Right ventricle myocardium superior (tissue), 1 donor: Measurements from ENCODE around the gene PPIL1. TPM values are rescaled to one million over a fixed set of nuclear protein-coding genes. Genes with fewer than 3 reads are reported as not detected.
"Not testable (repeated sequence)": the region's sequence is repeated elsewhere in the genome, so short reads cannot be mapped to it uniquely, and the experiment has no call there.

Experiments
- ATAC-seq: fragments of 200-7000 bp; cut with Tn5 transposase; one replicate; pipeline ENCODE4 v1.9.1; 2020; ENCODE audit warnings: mild to moderate bottlenecking; ENCODE audit not compliant: poor library complexity
- DNase-seq: peaks from one replicate; pipeline ENCODE4 v3.0.0-alpha.2; 2020
- intact Hi-C: fragments of 100-400 bp; cut with DNase I; formaldehyde crosslinking; loops from one replicate; pipeline ENCODE4 v1.11.2; 2022
- total RNA-seq: library from RNA; stranded (reverse); fragmentation: NEBNext Ultra II Directional; extraction: Animal tissue kit (Norgen Biotek cat#: 25700); gene quantifications from one replicate; pipeline ENCODE4 v1.2.1, GENCODE V29; 2021
- donor health status: DM: no; HTN: yes; CAD: no; lungs with severe emphysema.

The PPIL1 gene
- total RNA-seq, 1 donor from 2014 or later = 65.2 TPM

GRCh38 chr6:36825994-36826393, 48.6 kb downstream of the PPIL1 start:
- DNase-seq = no peak
- intact Hi-C loops = no loop called here
- ATAC-seq = no peak

GRCh38 chr6:36825452-36825851, 49.2 kb downstream of the PPIL1 start:
- ATAC-seq = no peak
- no peak for DNase-seq
- intact Hi-C loops = no loop called here

- DNase-seq (no peak), ATAC-seq (no peak)
- intact Hi-C loops = no loop called here
Observed at GRCh38 chr6:36824253-36824652, 50.4 kb downstream of the PPIL1 start.

- ATAC-seq = no peak
- intact Hi-C loops = no loop called here
- DNase-seq = no peak
Observed at GRCh38 chr6:36823421-36824096, 51.0 kb downstream of the PPIL1 start.

GRCh38 chr6:36822506-36823269, 51.9 kb downstream of the PPIL1 start:
- no peak for DNase-seq
- intact Hi-C loops = no loop called here

GRCh38 chr6:36821581-36822335, 52.8 kb downstream of the PPIL1 start:
- DNase-seq (no peak), ATAC-seq (no peak)
- intact Hi-C loops = no loop called here

More at GRCh38 chr6:36822506-36823269, 51.9 kb downstream of the PPIL1 start:
- no peak for ATAC-seq

GRCh38 chr6:36820700-36821580, 53.7 kb downstream of the PPIL1 start:
- intact Hi-C loops = no loop called here
- DNase-seq (no peak), ATAC-seq (no peak)

GRCh38 chr6:36818756-36819155, 55.8 kb downstream of the PPIL1 start:
- intact Hi-C loops = no loop called here
- no peak for ATAC-seq

GRCh38 chr6:36817847-36818246, 56.8 kb downstream of the PPIL1 start:
- intact Hi-C loops = no loop called here
- DNase-seq (no peak), ATAC-seq (no peak)

More at GRCh38 chr6:36818756-36819155, 55.8 kb downstream of the PPIL1 start:
- no peak for DNase-seq

- intact Hi-C loops = no loop called here
- ATAC-seq (no peak), DNase-seq (no peak)
Observed at GRCh38 chr6:36817176-36817817, 57.3 kb downstream of the PPIL1 start.

GRCh38 chr6:36815962-36816735, 58.5 kb downstream of the PPIL1 start:
- ATAC-seq (no peak), DNase-seq (no peak)
- intact Hi-C loops = no loop called here

- ATAC-seq (no peak), DNase-seq (no peak)
- intact Hi-C loops = no loop called here
Observed at GRCh38 chr6:36814249-36814648, 60.4 kb downstream of the PPIL1 start.

GRCh38 chr6:36813526-36813925, 61.1 kb downstream of the PPIL1 start:
- intact Hi-C loops = no loop called here
- ATAC-seq (no peak), DNase-seq (no peak)

- intact Hi-C loops, DNase-seq, ATAC-seq: not testable (repeated sequence)
Observed at GRCh38 chr6:36813047-36813446, 61.6 kb downstream of the PPIL1 start.

GRCh38 chr6:36809941-36810803, 64.4 kb downstream of the PPIL1 start:
- no peak for ATAC-seq
- no peak for DNase-seq
- intact Hi-C loops = no loop called here

GRCh38 chr6:36809156-36809555, 65.4 kb downstream of the PPIL1 start:
- intact Hi-C loops = no loop called here
- no peak for DNase-seq
- no peak for ATAC-seq

- DNase-seq (no peak), ATAC-seq (no peak)
- intact Hi-C loops = no loop called here
Observed at GRCh38 chr6:36808634-36809033, 66.0 kb downstream of the PPIL1 start.
